NCI-H345 (cell line): ENCODE results near the gene GPR55.

Experiments used
- DNase-seq: peaks from one replicate; lab custom pipeline; 2025; lab: John Stamatoyannopoulos, UW

The GPR55 gene

DNA sequence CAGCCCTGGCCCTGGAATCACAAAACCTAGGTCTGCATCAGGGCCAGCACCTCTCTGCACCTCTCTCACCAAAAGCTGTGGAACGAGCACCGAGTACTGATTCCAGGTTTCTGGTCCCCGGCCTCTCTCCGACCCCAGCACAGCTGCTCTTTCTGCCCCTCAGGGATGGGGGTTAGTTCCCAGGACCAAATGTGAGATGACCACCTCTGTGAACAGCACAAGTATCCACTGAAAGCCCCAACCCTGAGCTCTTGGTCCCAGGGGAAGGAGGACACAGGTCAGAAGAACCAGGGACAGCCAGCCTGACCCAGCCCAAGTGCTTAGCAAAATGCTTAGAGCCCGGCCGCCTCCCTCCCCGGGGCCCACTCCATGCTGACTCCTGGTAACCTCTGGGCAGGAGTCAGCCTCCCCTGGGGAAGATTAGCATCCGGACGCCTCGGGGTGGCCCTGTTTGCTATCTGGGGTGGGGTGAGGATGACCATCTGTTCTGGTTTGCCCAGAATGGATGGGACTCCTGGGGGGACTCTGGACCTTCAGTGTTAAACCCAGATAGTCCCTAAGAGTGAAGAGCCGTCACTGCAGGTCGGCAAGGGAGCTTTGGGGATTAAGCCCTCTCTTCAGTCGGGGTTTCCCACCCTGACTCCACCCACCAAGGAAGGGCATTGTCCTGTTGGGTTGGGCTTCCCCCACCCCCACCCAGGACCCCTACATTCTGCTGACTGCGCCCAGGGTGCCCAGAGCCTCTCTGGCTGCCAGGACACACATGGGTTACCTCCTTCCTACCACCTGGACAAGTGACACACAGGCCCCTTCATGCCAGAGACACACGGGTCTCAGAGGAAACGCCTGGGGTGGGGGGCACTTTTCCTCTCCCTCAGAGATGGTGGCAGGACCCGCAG is 9.4 kb upstream of the GPR55 start:
- no peak for DNase-seq

DNA sequence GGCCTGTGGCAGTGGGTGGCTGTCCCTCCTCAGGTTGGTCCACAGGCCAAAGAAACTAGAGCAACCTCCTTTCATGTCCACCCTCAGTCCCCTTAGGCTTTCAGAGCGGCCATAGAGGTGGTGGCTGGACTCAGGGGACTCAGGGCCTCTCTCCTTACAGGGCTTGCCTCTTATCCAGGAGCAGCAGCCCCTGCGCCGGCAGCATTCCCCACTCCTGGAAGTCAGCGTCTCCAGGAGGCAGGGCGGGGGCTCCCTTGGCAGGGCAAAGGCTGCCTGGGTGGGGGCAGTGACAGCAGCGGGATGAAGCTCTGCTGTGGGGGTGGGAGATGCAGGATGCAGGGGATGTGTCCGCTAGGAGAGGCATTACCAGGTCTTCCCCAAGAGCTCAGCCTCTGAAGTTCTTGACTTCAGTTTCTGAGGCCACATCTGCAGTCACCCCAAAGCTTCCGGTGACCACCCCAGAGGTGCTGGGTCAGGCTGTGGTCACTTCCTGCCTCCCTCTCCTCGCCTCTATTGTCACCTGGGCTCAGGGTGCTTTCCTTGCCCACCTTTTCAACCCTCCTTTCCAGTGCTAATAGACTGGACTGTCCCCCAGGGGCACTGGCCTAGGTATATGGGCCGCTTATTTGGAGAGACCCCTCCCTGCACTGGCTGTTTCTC is 8.6 kb upstream of the GPR55 start:
- DNase-seq, result no peak

DNA sequence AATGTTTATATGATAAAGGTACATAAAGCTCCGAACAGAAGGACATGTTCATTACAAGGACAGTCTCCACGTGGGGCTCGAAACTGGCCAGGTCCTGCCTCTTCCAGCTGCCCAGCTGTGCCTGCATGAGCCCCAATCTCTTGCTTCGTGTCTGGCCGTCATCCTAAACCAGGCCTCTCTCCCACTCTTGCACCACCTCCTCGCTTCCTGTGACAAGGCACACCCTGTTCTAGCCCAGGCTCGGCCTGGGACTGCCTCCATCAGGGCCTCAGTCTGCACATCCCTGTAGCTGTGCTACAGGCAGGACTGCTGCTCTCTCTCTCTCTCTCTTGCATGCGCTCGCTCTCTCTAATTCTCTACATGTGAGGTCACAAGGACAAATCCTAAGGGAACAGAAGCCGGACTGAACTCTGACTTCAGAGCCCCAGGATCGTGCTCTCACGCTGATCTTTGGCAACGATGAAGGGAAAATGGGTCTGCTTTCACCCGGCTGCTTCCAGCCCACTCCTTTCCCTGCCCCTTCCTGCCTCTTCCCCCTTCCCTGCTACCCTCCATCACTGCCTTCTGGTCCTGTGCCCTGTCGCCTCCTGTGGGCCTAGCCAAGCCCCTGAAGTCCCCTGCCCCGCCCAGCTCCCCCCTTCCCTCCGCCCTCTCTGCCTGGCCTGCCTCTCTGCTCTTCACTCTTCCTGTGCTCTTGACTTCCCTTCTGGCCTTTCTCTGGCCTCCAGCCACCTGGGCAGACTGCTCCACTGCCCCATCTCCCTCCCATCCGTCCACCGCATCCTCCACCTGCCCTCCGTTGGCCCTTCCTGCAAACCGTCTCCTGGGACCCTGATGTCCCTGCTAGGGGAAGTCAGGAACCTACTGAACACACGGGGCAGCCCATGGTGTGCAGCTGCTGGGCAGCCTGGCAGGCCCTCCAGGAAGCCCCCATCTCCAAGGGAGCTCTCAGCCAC is 7.8 kb upstream of the GPR55 start:
- no peak for DNase-seq

DNA sequence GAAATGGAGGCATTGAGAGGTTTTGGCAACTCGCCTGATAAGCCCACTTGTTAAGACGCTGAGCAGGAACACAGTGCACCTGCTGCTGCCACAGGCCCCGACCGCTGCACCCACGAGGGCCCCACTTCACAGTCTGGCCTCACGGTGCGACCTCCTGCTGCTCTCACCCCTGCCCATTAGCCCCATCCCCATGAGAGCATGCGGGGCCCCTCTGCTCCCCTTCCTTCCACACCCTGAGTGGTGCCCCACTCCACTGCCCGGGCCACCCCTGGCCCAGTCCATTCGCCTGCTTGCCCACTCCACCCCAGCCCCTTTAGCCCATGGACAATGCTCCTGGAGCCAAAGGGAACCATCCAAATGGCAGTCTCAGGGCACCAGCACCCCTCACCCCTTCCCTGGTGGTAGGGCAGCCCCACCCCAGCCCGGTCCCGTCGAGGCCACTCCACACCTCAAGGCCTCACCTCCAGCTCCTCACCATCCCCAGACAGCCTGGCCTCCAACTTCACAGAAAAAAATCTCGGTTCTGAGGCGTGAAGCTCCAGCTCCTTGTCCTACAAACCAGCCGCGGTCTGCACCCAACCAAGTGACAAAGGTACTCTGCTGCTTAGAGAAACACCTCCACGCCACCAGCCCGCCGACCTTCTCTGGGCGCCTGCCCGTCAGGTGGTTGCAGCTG is 6.7 kb upstream of the GPR55 start:
- DNase-seq, result peak; percentile 23

DNA sequence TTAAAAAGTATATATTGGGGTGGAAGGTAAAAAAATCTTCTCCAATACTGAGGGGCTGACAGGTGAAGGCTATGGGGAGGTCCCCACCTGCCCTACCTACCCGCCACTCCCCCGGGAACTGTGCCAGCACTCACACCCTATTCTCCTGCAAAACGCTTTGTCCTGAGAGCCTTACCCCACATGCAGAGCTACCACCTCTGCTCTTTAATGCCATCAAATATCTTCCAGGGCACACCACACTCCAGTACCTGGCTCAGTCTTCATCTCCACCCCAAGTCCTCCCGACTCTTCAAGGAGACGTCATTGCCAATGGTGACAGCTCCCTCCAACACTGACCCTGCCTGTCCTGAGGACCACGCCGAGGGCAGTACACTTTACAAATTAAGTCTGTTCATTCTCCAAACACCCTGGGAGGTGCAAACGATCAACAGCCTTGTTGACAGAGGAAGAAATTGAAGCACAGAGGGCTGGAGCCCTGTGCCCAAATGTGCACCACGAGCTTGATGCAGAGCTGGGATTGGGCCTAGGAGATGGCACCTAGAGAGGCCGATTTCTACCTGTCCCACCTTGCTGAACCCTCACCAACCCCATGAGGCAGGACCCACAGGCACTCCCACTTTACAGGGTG is 6.0 kb upstream of the GPR55 start:
- DNase-seq, result peak; percentile 23

DNA sequence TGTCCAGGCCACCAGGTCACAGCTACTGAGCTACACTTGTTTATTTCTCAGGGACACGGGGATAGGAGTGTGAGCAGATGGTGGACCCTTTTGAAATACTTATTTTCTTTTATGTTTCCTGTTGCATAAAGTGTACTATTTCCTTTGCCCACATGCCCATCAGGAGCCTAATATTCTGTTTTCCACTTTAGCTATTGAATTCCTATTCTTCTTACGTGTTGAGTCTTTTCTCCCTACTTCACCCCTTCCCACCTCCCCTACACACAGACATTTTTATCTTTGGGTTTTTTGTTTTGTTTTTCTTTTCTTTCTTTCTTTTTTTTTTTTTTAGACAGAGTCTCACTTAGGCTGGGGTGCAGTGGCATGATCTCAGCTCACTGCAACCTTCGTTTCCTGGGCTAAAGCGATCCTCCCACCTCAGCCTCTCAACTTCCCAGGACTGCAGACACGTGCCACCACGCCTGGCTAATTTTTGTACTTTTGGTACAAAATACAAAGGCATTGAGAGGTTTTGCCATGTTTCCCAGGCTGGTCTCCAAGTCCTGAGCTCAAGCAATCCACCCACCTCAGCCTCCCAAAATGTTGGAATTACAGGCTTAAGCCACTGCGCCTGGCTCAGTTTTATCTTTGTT is 5.2 kb upstream of the GPR55 start:
- no peak for DNase-seq

DNA sequence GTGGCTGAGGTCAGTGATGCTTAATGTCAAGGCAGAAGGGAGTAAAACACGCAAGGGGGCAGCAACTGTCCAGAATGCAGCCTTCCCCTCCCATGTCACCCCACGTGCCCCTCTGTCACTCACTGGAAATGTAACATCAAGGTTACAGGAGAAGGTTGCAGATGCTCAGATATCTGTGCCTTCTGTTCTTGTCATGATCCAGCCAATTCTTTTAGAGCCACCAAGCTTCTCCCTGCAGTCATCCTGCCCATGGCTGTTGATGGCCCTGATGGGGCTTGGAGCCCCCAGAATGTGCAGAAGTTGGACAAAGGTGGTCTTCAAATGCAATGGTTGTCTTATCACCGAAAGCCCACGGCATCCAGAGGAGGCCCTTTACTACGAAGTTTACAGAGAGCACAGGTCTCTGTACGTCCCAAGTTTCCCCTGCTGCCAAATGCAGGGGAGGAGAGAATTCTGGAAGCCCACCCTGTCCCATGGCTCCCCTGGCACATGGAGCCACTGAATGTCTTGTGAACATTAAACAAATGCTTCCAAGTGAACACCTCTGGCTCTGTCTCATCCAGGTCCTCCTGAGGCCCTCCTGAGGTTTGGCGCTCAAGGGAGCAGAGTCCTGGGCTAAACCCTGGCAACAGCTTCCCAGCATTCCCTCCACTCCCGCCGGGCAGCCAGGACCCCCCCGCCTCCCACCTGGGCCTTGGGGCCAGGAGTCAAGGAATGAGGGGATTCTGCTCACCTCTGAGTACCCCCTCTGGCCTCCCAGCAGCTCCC is 4.5 kb upstream of the GPR55 start:
- DNase-seq, result no peak

DNA sequence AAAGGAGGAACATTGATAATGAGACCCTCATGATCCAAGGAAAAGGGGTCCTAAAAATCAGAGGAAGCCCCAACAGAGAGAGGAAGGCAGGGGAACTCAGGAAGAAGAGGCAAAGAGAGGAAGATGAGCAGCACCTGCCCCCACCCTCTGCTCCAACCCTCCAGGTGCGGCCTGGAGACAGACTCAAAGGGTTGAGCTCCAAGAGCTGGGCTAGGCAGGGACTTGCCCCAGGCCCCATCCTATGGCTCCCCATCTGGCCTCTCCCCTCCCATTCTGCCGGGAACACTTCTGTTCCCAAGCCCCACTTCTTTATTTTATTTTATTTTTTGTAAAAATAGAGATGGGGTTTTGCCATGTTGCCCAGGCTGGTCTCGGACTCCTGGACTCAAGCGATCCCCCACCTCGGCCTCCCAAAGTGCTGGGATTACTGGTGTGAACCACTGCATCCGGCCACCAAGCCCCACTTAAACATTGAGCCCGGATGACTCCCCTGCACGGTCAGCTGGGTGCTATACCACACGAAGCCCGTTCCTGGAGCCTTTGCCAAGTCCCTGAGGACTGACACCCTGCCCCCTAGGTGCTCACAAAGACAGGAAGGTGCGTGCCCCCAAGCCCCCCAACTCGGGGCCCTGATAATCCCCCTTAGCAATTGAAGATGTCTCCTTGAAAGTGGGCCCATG is 3.8 kb upstream of the GPR55 start:
- no peak for DNase-seq

DNA sequence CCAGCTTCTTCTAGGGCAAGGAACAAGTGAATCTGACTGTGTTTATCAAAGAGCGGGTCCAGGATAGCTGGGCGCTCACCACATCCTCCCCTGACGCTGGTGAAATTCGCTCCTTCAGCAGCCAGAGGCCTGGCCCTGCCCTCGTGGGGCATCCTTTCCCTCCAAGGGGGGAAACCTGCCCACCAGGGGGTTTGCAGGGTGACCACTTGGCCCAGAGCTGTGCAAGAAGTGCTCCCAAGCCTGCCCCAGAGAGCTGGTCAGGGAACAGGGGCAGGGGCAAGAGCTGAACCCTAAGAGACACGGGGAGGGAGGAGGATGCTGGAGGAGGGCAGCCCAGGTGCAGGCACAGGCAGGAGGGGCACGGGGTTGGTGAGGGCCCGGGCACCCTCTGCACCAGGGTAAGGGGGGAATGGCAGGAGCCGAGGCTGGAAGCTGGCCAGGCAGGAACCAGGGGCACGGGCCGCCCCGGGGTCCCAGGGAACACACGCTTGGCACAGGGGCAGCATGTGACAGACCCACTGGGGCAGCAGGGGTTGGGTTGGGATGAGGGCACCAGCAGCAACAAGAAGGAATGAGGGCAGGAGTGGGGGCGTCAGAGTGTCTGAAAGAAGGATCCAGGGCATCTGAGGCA is 2.8 kb upstream of the GPR55 start:
- no peak for DNase-seq

DNA sequence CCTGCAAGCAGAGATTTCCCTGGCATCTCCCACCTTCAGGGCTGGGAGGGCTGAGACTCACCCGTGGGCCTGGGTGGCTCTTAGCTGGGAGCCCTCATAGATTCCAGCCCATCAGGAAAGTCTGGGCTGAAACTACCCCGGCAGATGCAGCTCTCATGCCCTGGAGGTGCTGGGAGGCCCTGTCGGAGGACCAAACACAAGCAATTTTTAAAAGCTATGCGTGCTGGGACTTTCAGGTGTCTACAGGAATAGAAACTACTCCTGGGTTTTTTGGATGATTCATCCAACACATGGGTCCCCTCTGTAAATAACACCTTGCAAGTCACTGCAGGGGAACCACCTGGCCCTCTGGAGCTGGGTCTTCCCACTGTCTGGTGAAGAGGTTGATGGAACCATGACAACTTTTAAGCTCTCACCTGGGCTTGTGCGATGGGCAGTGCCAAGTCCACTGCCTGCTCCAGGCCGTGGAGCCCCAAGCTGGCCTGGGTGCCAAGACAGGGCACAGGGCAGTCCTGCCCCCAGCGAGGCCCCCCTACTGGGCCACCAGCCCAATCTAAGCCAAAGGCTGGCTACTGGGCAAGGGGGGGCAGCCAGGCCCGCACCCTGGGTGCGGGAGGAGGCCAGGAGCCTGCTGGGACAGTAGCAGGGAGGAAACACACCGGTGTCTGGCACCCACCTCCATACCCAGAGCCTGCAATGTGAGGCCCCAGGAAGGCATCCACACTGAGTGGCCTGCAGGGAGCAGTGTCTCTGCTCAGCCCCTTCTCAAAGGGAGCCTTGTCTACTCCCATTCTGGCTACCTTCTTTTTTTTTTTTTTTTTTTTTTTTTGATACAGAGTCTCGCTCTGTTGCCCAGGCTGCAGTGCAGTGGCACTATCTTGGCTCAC is 1.1 kb upstream of the GPR55 start:
- peak; percentile 11 for DNase-seq

DNA sequence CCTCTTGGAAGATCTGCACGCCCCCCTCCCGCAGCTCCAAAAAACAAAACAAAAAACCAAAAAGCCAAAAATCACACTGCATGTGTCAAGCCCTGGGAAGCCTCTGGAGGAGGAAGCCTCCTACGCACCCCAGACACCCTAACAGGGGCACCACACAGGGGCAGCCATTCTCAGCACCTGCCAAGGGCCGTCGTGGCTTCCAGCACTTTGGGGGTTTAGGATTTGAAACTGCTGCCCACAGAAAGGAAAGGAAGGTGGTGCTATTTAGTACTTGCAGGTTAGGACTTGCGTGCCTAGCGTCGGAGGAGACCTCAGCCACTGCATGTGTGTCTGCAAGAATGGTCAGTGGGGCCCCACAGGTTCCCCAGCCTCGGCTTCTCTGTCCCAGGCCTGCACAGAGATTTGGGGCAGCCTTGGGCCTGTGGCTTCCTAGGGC is 419 bp upstream of the GPR55 start:
- no peak for DNase-seq

DNA sequence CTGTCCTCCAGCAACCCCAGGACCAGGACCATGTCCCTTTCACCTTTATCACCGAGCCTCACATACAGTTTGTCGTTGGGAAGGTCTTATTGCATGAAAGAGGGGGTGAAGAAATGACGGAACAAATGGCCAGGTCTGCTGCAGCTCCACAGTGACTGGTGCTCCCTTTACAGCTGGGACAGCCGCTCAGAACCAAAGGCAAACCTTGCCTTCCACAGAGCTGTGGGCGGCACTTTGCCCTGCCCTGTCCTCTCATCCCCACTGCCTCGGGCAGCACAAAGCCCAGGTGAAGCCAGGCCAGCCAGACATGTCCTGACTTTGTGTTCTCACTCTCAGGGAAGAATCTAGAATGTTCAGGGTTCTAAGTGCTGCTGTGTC is 961 bp downstream of the GPR55 start:
- no peak for DNase-seq

DNA sequence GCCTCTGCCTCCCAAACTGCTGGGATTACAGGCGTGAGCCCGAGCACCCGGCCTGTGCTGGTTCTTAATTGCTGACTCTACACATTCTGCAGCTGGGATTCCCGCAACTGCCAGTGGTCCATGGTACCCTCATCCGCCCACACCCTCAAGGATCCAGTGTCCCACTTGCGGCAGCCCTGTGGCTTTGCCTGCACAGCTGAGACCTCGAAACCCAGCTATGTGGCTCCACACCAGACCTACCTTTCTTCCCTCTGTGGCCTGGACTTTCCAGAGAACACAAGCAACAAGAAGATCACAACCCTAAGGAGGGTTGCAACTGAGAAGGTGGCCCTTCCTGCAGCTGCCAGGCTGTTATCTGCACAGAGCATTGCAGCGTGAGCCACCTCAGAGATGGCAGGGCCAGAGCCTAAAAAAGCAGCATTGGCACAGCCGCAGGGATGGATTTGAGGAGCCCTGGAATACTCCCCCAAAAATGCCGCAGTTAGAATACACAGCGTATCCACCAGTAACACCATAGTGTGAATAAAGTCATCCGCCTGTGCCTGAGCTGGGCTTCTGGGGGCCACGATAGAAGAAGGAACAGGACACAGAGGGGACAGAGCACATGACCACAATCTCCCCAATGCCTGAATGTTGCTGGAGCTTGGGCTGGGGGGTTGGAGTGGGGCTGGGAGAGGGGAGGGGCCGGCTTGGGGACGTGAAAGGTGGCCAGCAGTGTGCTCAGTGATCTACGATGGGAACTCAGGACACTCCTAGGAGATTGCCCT is 1.9 kb downstream of the GPR55 start:
- no peak for DNase-seq

DNA sequence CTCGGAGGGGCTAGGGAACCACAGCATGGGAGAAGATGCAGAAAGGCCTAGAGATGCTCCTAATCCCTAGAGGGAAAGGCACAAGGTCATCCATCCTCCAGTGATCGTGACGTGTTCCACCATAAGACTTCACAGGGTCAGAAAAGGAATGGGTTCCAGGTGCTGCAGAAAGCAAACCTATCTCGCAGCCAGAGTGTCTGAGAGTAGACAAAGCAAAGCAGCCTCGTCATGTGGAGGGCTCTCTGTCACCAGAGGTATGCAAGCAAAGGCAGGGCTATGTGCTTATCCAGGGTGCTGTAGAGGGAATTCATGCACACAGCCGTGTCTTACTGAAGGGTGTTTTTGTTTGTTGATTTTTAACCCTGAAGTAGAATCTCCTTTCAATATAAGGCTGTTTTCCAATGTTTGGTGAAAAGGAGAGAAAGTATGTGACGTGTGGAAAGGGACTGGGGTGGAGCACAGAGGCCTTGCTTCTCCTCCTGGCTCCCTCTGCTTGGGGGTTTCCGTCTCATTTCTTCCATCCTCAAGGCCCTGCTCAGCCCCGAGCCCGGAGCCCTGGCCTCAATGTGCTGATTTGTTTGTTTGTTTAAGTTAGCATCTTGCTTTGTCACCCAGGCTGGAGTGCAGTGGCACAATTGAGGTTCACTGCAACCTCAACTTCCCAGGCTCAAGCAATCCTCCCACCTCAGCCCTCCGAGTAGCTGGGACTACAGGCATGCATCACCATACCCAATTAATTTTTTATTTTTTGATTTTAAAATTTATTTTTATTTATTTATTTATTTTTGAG is 3.0 kb downstream of the GPR55 start:
- no peak for DNase-seq

DNA sequence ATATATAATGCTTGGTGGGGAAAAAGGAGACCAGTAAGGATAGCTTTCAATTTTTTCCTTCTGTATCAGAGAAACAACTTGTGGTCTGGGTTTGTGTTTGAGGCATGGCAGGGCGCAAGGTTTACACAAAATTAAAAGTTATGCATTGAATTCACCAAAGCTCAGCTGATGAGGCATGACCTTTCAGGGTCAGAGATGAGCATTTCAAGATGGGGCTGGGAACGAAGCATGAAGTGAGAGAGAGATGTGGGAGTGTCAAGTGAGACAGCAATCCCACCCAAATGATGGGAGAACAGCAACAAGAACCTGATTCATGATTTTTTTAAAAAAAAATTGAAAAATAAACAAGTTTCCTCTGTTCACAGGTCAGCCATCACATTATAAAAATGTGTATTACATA is 4.9 kb downstream of the GPR55 start:
- DNase-seq, result no peak

DNA sequence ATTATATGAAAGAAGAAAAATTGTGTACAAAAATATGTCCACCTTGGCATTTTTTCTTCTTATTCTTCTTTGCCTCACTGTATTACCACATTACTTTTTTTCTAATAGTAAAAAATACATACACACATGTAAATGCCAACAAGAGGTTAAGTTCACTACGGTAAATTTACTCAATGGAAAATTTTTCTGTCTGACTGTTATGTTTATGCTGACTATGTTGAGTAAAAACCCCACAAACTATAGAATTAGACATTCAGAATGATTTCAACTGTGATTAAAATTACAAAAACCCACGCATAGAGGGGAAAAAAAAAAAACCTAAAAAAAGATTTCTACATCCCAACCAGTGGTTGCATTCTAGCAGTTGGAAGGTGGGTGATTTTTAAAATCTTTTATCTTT is 5.4 kb downstream of the GPR55 start:
- no peak for DNase-seq
